Mucosa of descending colon (tissue), 3 donors: ENCODE measurements around the gene CABP7. TPM values are rescaled to one million over a fixed set of nuclear protein-coding genes. Genes with fewer than 3 reads are reported as not detected.

Source experiments
- ATAC-seq: fragments of 200-7000 bp; cut with Tn5 transposase; one replicate; pipeline ENCODE4 v1.9.1; 2020; ENCODE audit warnings: mild to moderate bottlenecking, moderate library complexity
- DNase-seq, 3 donors: peaks; one replicate each; pipeline ENCODE4 v3.0.0-alpha.2; 2020
- H3K36me3 ChIP-seq: fragments of 200-600 bp; one replicate; pipeline ENCODE4 v1.8.0; 2021; ENCODE audit warnings: low read depth, mild to moderate bottlenecking
- H3K4me1 ChIP-seq: fragments of 200-600 bp; one replicate; pipeline ENCODE4 v1.8.0; 2021; ENCODE audit warnings: low read depth, mild to moderate bottlenecking
- H3K4me3 ChIP-seq: fragments of 200-600 bp; one replicate; pipeline ENCODE4 v1.8.0; 2021; ENCODE audit warnings: mild to moderate bottlenecking
- H3K9me3 ChIP-seq: fragments of 200-600 bp; one replicate; pipeline ENCODE4 v1.8.0; 2021; ENCODE audit warnings: mild to moderate bottlenecking
- intact Hi-C, 2 donors: fragments of 100-400 bp; cut with DNase I in 1 of 2; cut with micrococcal nuclease in 1 of 2; formaldehyde crosslinking; loops; one replicate each; pipeline versions ENCODE4 v1.11.0 to v1.11.1; 2022; cut with DNase I, micrococcal nuclease
- total RNA-seq, 3 donors: library from RNA; stranded (reverse); fragmentation: NEBNext Ultra II Directional in 2 of 3; extraction: Animal tissue kit (Norgen Biotek cat#: 25700) in 2 of 3; gene quantifications; one replicate each; pipeline versions ENCODE4 v1.2.1 to v1.2.4, GENCODE V29; 2021 to 2023
- TF ChIP-seq, protein P1 (sequence below): fragments of 200-600 bp; IDR thresholded peaks from one replicate; pipeline ENCODE4 v1.8.0; 2022; ENCODE audit warnings: antibody characterized with exemption, mild to moderate bottlenecking
- donor health status: DM: no; HTN: no; CAD: no; lungs with moderate emphysema.
- donor health status: DM: no; HTN: no; CAD: no.
- donor health status: DM: no; HTN: yes; CAD: no.

The CABP7 gene
- total RNA-seq, 3 donors from 2014 or later = 0.19 to 0.41 TPM; not detected in 1

DNA sequence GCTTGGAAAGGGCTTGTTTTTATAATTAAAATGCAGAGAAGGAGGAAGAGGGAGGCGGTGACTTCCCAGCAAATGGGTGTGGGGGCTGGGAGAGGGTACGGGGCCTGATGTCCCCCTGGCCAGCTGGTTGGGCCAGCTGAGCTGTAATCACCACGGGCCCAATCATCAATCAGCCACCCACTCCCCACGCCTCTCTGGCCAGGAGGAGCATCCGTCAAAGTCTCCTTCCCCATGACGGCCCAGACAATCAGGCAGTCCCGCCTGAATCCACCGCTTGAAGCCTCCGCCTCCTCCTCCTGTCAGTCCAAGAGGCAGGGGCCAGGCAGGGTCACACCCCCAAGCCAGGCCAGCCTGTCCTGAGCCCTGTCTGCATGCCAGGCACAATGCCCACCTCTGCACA is 13.3 kb upstream of the CABP7 start:
- no peak overlapping the region for H3K4me3 ChIP-seq
- H3K9me3 ChIP-seq = no peaks in the 10 kb centered on the region
- intact Hi-C loops = no loop called here
- TF ChIP-seq, protein P1, sequence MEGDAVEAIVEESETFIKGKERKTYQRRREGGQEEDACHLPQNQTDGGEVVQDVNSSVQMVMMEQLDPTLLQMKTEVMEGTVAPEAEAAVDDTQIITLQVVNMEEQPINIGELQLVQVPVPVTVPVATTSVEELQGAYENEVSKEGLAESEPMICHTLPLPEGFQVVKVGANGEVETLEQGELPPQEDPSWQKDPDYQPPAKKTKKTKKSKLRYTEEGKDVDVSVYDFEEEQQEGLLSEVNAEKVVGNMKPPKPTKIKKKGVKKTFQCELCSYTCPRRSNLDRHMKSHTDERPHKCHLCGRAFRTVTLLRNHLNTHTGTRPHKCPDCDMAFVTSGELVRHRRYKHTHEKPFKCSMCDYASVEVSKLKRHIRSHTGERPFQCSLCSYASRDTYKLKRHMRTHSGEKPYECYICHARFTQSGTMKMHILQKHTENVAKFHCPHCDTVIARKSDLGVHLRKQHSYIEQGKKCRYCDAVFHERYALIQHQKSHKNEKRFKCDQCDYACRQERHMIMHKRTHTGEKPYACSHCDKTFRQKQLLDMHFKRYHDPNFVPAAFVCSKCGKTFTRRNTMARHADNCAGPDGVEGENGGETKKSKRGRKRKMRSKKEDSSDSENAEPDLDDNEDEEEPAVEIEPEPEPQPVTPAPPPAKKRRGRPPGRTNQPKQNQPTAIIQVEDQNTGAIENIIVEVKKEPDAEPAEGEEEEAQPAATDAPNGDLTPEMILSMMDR = no peak
- DNase-seq (no peak), ATAC-seq (no peak)
- H3K4me1 ChIP-seq = peaks cover 5% of the 10 kb centered on the region
- H3K36me3 ChIP-seq = no peaks in the 10 kb centered on the region

DNA sequence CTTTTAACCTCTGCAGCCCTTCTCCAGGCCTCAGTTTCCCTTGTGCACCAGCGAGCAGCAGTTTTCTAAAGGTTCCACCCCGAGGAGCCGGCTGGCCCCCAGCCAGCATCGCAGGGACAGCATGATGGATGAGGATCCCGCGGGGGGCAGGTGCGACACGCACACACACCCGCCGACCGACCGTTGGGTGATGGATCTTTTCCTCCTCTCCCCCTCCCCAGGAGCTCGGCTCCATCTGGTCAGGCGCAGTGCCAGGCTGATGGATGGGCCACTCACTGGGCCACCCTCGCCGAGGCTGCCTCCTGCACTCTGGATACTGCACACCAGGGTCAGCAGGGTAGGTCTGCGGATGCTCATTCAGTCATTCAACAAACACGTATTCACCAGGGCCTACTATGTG is 12.8 kb upstream of the CABP7 start:
- ATAC-seq (no peak), DNase-seq (no peak)
- intact Hi-C loops = no loop called here
- no peak overlapping the region for H3K4me3 ChIP-seq
- H3K9me3 ChIP-seq = no peaks in the 10 kb centered on the region
- no peaks in the 10 kb centered on the region for H3K36me3 ChIP-seq
- TF ChIP-seq, protein P1 = no peak
- peaks cover 5% of the 10 kb centered on the region for H3K4me1 ChIP-seq

DNA sequence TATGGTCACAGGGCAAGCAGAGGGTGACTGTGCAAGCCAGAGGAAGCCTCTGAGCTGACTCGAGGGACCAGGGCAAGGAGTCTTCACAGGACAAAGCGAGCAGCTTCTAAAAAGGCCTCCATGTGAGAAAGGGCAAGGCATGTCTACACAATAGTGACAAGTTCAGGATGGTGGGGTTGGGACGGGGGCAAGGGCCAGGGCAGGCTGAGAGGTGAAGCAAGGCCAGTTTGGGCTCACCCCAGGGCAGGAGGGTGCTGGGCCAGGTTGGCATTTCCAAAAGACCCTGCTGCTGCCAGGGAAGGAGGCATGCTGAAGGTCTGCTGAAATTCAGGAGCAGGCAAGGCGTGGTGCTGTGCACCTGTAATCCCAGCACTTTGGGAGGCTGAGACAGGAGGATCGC is 12.3 kb upstream of the CABP7 start:
- intact Hi-C loops = no loop called here
- TF ChIP-seq, protein P1 = no peak

DNA sequence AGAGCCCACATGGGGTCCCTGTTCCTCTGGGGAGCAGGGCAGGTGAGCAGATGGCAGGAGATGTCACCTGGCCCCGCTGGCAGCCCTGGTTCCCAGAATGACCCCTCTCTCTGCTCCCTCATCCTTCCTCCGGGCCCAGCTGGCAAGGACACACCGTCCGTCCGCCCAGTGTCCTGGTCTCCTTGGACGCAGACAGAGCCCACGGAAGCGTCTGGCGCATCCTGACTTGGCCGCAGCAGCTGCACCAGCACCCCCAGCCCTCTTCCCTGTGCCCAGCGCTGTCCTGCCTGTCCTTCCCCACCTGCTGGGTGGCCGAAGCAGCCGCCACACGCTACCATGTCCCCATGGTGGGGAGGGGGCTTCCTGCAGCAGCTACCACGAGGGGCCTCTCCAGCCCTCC is 9.6 kb upstream of the CABP7 start:
- Histone ChIP-seq H3K4me1 (no peaks in the 10 kb centered on the region), H3K36me3 (no peaks in the 10 kb centered on the region), H3K4me3 (no peak overlapping the region), H3K9me3 (no peaks in the 10 kb centered on the region)
- TF ChIP-seq, protein P1 = no peak
- intact Hi-C loops = no loop called here
- DNase-seq (no peak), ATAC-seq (no peak)

More for the DNA sequence above, 12.3 kb upstream of the CABP7 start:
- Histone ChIP-seq H3K4me3 (no peak overlapping the region), H3K4me1 (peaks cover 2% of the 10 kb centered on the region), H3K36me3 (no peaks in the 10 kb centered on the region), H3K9me3 (no peaks in the 10 kb centered on the region)
- no peak for ATAC-seq
- DNase-seq = no peak

DNA sequence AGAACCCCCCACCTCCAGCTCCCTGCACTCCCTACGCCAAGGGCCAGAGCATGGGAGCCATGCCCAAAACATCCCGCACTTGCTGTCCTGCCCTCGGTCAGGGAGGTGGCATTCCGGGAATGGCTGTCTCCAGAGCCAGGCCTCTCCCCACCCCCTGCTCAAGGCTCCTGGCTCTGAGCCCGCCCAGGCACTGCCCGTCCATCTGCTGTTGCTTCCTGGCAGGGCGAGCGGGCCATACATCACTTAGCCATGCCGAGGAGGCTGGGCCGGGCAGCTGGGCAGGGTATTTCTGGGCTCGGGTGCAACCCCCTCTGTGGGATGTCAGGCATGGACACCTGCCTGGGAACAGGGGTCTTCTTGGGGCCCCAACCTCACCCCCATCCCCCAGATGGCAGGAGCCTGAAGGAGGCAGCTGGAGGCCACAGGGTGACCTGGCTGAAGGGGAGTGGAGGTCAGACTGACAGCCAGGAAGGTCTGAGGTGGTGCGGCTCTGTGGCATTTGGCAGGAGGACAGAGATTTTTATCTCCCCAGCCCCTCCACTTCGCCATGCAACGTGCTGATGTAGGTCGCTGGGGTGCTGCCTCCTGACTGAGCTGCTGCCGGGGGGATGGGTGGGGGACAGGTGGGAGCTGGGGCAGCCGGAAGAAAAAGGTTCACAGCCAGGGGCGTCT is 8.7 kb upstream of the CABP7 start:
- Histone ChIP-seq H3K36me3 (no peaks in the 10 kb centered on the region), H3K9me3 (no peaks in the 10 kb centered on the region), H3K4me1 (no peaks in the 10 kb centered on the region), H3K4me3 (no peak overlapping the region)
- intact Hi-C loops = no loop called here
- DNase-seq (peak; percentile 44 to 73 (median 66)), ATAC-seq (peak; percentile 82)
- TF ChIP-seq, protein P1 = no peak

DNA sequence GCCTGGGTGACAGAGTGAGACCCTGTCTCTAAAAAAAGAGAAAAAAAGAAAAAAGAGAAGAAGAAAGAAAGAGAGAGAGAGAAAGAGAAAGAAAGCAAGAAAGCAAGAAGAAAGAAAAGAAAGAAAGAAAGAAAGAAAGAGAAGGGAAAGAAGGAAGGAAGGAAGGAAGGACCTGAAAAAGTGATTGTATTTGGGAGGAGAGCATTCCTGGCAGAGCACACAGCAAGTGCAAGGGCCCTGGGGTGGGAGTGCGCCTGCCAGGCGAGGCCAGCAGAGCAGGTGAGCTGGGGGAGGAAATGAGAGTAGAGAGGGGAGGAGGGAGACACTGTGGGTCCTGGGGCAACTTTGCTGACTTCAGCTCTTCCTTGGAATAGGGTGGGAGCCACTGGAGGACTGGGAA is 7.7 kb upstream of the CABP7 start:
- intact Hi-C loops = no loop called here
- ATAC-seq = no peak

More for the DNA sequence above, 7.7 kb upstream of the CABP7 start:
- DNase-seq = no peak
- TF ChIP-seq, protein P1 = no peak
- no peaks in the 10 kb centered on the region for H3K9me3 ChIP-seq
- no peak overlapping the region for H3K4me3 ChIP-seq
- H3K4me1 ChIP-seq = no peaks in the 10 kb centered on the region
- H3K36me3 ChIP-seq = no peaks in the 10 kb centered on the region
